ENCODE measurements around the gene LGALS3. TPM values are rescaled to one million over a fixed set of nuclear protein-coding genes. Genes with fewer than 3 reads are reported as not detected.

Gene LGALS3
- total RNA-seq, 4 donors from 2014 or later: 448 to 713 (median 594) TPM

GRCh38 chr14:55146425-55146824 is 17.4 kb downstream of the LGALS3 start:
- no peaks in the 10 kb centered on the region for H3K27me3 ChIP-seq
- WGBS: 75% methylated on average over 2 of the region's 2 CpGs
- H3K36me3 ChIP-seq: peaks cover 56% of the 10 kb centered on the region

GRCh38 chr14:55151601-55152000 is 22.5 kb downstream of the LGALS3 start:
- Histone ChIP-seq H3K9me3 (no peaks in the 10 kb centered on the region), H3K4me3 (no peak overlapping the region), H3K4me1 (no peaks in the 10 kb centered on the region), H3K27ac (no peak overlapping the region), H3K27me3 (no peaks in the 10 kb centered on the region), H3K36me3 (peaks cover 6% of the 10 kb centered on the region)
- DNase-seq (ENCODE audit: low spot score in 2 of 2): no peak
- TF ChIP-seq POLR2AphosphoS5 (IDR thresholded peaks at IDR 0.05): no peak
- TF ChIP-seq EP300 (IDR thresholded peaks at IDR 0.05): no peak
- TF ChIP-seq CTCF (IDR thresholded peaks at IDR 0.05): no peak
- no peak for TF ChIP-seq POLR2A (IDR thresholded peaks at IDR 0.05)
- 88% methylated on average over 1 of the region's 1 CpG for WGBS

More at GRCh38 chr14:55146425-55146824, 17.4 kb downstream of the LGALS3 start:
- no peak for TF ChIP-seq CTCF (IDR thresholded peaks at IDR 0.05)
- TF ChIP-seq EP300 (IDR thresholded peaks at IDR 0.05): no peak
- TF ChIP-seq POLR2AphosphoS5 (IDR thresholded peaks at IDR 0.05): no peak
- TF ChIP-seq POLR2A (IDR thresholded peaks at IDR 0.05): no peak
- no peaks in the 10 kb centered on the region for H3K4me1 ChIP-seq
- H3K4me3 ChIP-seq: no peak overlapping the region
- H3K9me3 ChIP-seq: no peaks in the 10 kb centered on the region
- H3K27ac ChIP-seq: no peak overlapping the region
- DNase-seq (ENCODE audit: low spot score in 2 of 2): no peak

GRCh38 chr14:55152052-55152753 is 23.2 kb downstream of the LGALS3 start:
- 82% methylated on average over 1 of the region's 1 CpG for WGBS
- no peaks in the 10 kb centered on the region for H3K36me3 ChIP-seq

GRCh38 chr14:55153951-55154350 is 24.9 kb downstream of the LGALS3 start:
- no peak for DNase-seq (ENCODE audit: low spot score in 2 of 2)
- Histone ChIP-seq H3K9me3 (no peaks in the 10 kb centered on the region), H3K27ac (no peak overlapping the region), H3K36me3 (no peaks in the 10 kb centered on the region), H3K4me3 (no peak overlapping the region), H3K4me1 (no peaks in the 10 kb centered on the region), H3K27me3 (no peaks in the 10 kb centered on the region)
- 88% methylated on average over 3 of the region's 3 CpGs for WGBS
- TF ChIP-seq POLR2A (IDR thresholded peaks at IDR 0.05) (no peak), CTCF (IDR thresholded peaks at IDR 0.05) (no peak), POLR2AphosphoS5 (IDR thresholded peaks at IDR 0.05) (no peak), EP300 (IDR thresholded peaks at IDR 0.05) (no peak)

More at GRCh38 chr14:55152052-55152753, 23.2 kb downstream of the LGALS3 start:
- H3K27ac ChIP-seq: no peak overlapping the region
- no peaks in the 10 kb centered on the region for H3K9me3 ChIP-seq
- DNase-seq (ENCODE audit: low spot score in 2 of 2): no peak
- no peaks in the 10 kb centered on the region for H3K27me3 ChIP-seq
- H3K4me1 ChIP-seq: no peaks in the 10 kb centered on the region
- no peak for TF ChIP-seq EP300 (IDR thresholded peaks at IDR 0.05)
- no peak for TF ChIP-seq POLR2A (IDR thresholded peaks at IDR 0.05)
- no peak for TF ChIP-seq CTCF (IDR thresholded peaks at IDR 0.05)
- TF ChIP-seq POLR2AphosphoS5 (IDR thresholded peaks at IDR 0.05): no peak
- no peak overlapping the region for H3K4me3 ChIP-seq

GRCh38 chr14:55157080-55157479 is 28.0 kb downstream of the LGALS3 start:
- DNase-seq (ENCODE audit: low spot score in 2 of 2): no peak
- Histone ChIP-seq H3K36me3 (no peaks in the 10 kb centered on the region), H3K4me1 (no peaks in the 10 kb centered on the region), H3K27ac (no peak overlapping the region), H3K27me3 (no peaks in the 10 kb centered on the region), H3K9me3 (no peaks in the 10 kb centered on the region), H3K4me3 (no peak overlapping the region)
- TF ChIP-seq CTCF (IDR thresholded peaks at IDR 0.05) (no peak), EP300 (IDR thresholded peaks at IDR 0.05) (no peak), POLR2AphosphoS5 (IDR thresholded peaks at IDR 0.05) (no peak), POLR2A (IDR thresholded peaks at IDR 0.05) (no peak)
- 89% methylated on average over 1 of the region's 1 CpG for WGBS
